IMR-90 (cell line): ENCODE data around the gene NEURL1B. TPM values are rescaled to one million over a fixed set of nuclear protein-coding genes. Genes with fewer than 3 reads are reported as not detected.

Experiments used
- ATAC-seq: fragments of 200-7000 bp; cut with Tn5 transposase; 2 replicates; pipeline ENCODE4 v1.9.1; 2020; ENCODE audit warnings: low read depth, mild to moderate bottlenecking, moderate library complexity
- BruUV-seq: library from RNA; stranded (reverse); fragments of 400-500 nt; replicated peaks from 2 replicates; lab custom pipeline; 2021; lab: Mats Ljungman, UMichigan
- CTCF ChIA-PET: fragments of 300-600 bp; formaldehyde crosslinking; extraction: SDS; loops from one replicate; lab custom pipeline; 2021; ENCODE audit warnings: antibody characterized with exemption; lab: Yijun Ruan, JAX
- POLR2A ChIA-PET: fragments of 300-600 bp; sonication (Branson Sonifier 250); formaldehyde crosslinking; loops from one replicate; lab custom pipeline; 2022; ENCODE audit warnings: antibody characterized with exemption; ENCODE audit not compliant: unreplicated experiment; lab: Charles Lee
- DNase-seq: peaks from one replicate; pipeline ENCODE4 v3.0.0; 2013
- H2AFZ ChIP-seq: replicated peaks from 2 replicates; pipeline ENCODE3; 2013; ENCODE audit warnings: low read length, mild to moderate bottlenecking; ENCODE audit not compliant: poor library complexity
- H2AK5ac ChIP-seq: 2 replicates; pipeline ENCODE4 v1.6.1; 2013; ENCODE audit warnings: low read depth, low read length, inconsistent platforms
- H2AK9ac ChIP-seq: replicated peaks from 2 replicates; pipeline ENCODE3; 2013; ENCODE audit warnings: mild to moderate bottlenecking, low read depth, low read length, moderate library complexity; ENCODE audit not compliant: poor library complexity
- H2BK120ac ChIP-seq: 2 replicates; pipeline ENCODE4 v1.6.1; 2013; ENCODE audit warnings: low read depth, low read length, inconsistent platforms
- H2BK15ac ChIP-seq: 3 replicates; pipeline ENCODE4 v1.6.1; 2013; ENCODE audit warnings: low read depth, low read length, inconsistent platforms
- H2BK20ac ChIP-seq: 2 replicates; pipeline ENCODE4 v1.6.1; 2013; ENCODE audit warnings: low read depth, mild to moderate bottlenecking, inconsistent platforms, low read length, moderate library complexity
- H2BK5ac ChIP-seq: 2 replicates; pipeline ENCODE4 v1.6.1; 2013; ENCODE audit warnings: mild to moderate bottlenecking, low read depth, low read length, inconsistent platforms; ENCODE audit not compliant: poor library complexity, severe bottlenecking
- H3K14ac ChIP-seq: replicated peaks from 2 replicates; pipeline ENCODE4 v1.6.1; 2013; ENCODE audit warnings: low read depth, low read length, inconsistent platforms
- H3K18ac ChIP-seq: 2 replicates; pipeline ENCODE4 v1.6.1; 2013; ENCODE audit warnings: low read depth, low read length, control low read depth
- H3K23ac ChIP-seq: 2 replicates; pipeline ENCODE4 v1.6.1; 2013; ENCODE audit warnings: low read depth, low read length, inconsistent platforms
- H3K27ac ChIP-seq: 2 replicates; pipeline ENCODE4 v1.5.1; 2013; ENCODE audit warnings: mild to moderate bottlenecking, control low read depth, low read length; ENCODE audit not compliant: insufficient read depth
- H3K27me3 ChIP-seq: 2 replicates; pipeline ENCODE4 v1.6.1; 2013; ENCODE audit warnings: low read length; ENCODE audit not compliant: control insufficient read depth, insufficient read depth
- H3K36me3 ChIP-seq: 2 replicates; pipeline ENCODE4 v1.6.1; 2013; ENCODE audit warnings: low read length, mixed read lengths; ENCODE audit not compliant: control insufficient read depth, insufficient read depth
- H3K4ac ChIP-seq: 2 replicates; pipeline ENCODE4 v1.6.1; 2013; ENCODE audit warnings: low read depth, low read length, inconsistent platforms
- H3K4me1 ChIP-seq: 2 replicates; pipeline ENCODE4 v1.6.1; 2013; ENCODE audit warnings: low read length, mixed read lengths; ENCODE audit not compliant: control insufficient read depth, insufficient read depth
- H3K4me2 ChIP-seq: 2 replicates; pipeline ENCODE4 v1.6.1; 2013; ENCODE audit warnings: low read depth, mild to moderate bottlenecking, control low read depth, low read length, moderate library complexity
- H3K4me3 ChIP-seq: 2 replicates; pipeline ENCODE4 v1.5.1; 2013; ENCODE audit warnings: low read depth, mild to moderate bottlenecking, control low read depth, low read length, moderate library complexity; ENCODE audit not compliant: insufficient read depth
- H3K56ac ChIP-seq: 2 replicates; pipeline ENCODE4 v1.6.1; 2013; ENCODE audit warnings: low read length, inconsistent platforms; ENCODE audit not compliant: insufficient read depth; ENCODE audit errors: extremely low read depth
- H3K79me1 ChIP-seq, 2 experiments: 2 replicates each; pipeline ENCODE4 v1.6.1; 2013; ENCODE audit warnings: low read length in 2 of 2, inconsistent platforms in 1 of 2, low read depth in 1 of 2
- H3K9ac ChIP-seq: 2 replicates; pipeline ENCODE4 v1.6.1; 2013; ENCODE audit warnings: low read depth, low read length, control low read depth
- H3K9me1 ChIP-seq: 2 replicates; pipeline ENCODE4 v1.6.1; 2013; ENCODE audit warnings: low read length, inconsistent platforms; ENCODE audit not compliant: insufficient read depth
- H3K9me3 ChIP-seq: 2 replicates; pipeline ENCODE4 v1.6.1; 2013; ENCODE audit warnings: low read length; ENCODE audit not compliant: control insufficient read depth, insufficient read depth
- H4K20me1 ChIP-seq: 2 replicates; pipeline ENCODE4 v1.6.1; 2013; ENCODE audit warnings: low read length, inconsistent platforms; ENCODE audit not compliant: insufficient read depth
- H4K5ac ChIP-seq: 2 replicates; pipeline ENCODE4 v1.6.1; 2013; ENCODE audit warnings: mild to moderate bottlenecking, low read depth, low read length, control low read depth
- H4K8ac ChIP-seq, 2 experiments: 2 replicates each; pipeline ENCODE4 v1.6.1; 2013; ENCODE audit warnings: low read depth in 2 of 2, low read length in 2 of 2, control low read depth in 1 of 2, inconsistent platforms in 1 of 2
- H4K91ac ChIP-seq: 2 replicates; pipeline ENCODE4 v1.6.1; 2013; ENCODE audit warnings: low read depth, low read length, inconsistent platforms; ENCODE audit not compliant: insufficient read depth
- BHLHE40 ChIP-seq: fragments of 150-350 bp; IDR thresholded peaks from 2 replicates; pipeline ENCODE4 v1.6.1; 2016; ENCODE audit warnings: mild to moderate bottlenecking, low read depth, low read length
- CEBPB ChIP-seq: IDR thresholded peaks from 2 replicates; pipeline ENCODE4 v1.6.1; 2012; ENCODE audit warnings: low read depth, low read length, improper control_type of control experiment
- CHD1 ChIP-seq: IDR thresholded peaks from 2 replicates; pipeline ENCODE4 v1.6.1; 2012; ENCODE audit warnings: low read depth, low read length, improper control_type of control experiment
- ELK1 ChIP-seq: fragments of 150-350 bp; IDR thresholded peaks from 2 replicates; pipeline ENCODE4 v1.6.1; 2016; ENCODE audit warnings: low read depth, mild to moderate bottlenecking, low read length, moderate library complexity, borderline replicate concordance
- FOS ChIP-seq: fragments of 150-350 bp; IDR thresholded peaks from 2 replicates; pipeline ENCODE4 v1.6.1; 2016; ENCODE audit warnings: low read depth, low read length
- MAZ ChIP-seq: IDR thresholded peaks from 2 replicates; pipeline ENCODE4 v1.6.1; 2012; ENCODE audit warnings: low read depth, mild to moderate bottlenecking, low read length, improper control_type of control experiment, moderate library complexity, borderline replicate concordance
- RCOR1 ChIP-seq: IDR thresholded peaks from 2 replicates; pipeline ENCODE4 v1.6.1; 2012; ENCODE audit warnings: mild to moderate bottlenecking, low read length, improper control_type of control experiment; ENCODE audit not compliant: insufficient replicate concordance
- RFX5 ChIP-seq: IDR thresholded peaks from 2 replicates; pipeline ENCODE4 v1.8.0; 2012; ENCODE audit warnings: low read depth, mild to moderate bottlenecking, low read length, moderate library complexity
- SMC3 ChIP-seq: fragments of 150-350 bp; IDR thresholded peaks from 2 replicates; pipeline ENCODE4 v1.6.1; 2016; ENCODE audit warnings: low read depth, mild to moderate bottlenecking, antibody characterized with exemption, low read length, moderate library complexity
- WGBS, 2 experiments: methylation state at CpG; one replicate each; pipeline versions ENCODE4 v1.1.5 to v1.1.7; 2013; ENCODE audit warnings: missing lambda C conversion rate in 2 of 2; ENCODE audit not compliant: insufficient read length in 1 of 2; ENCODE audit errors: extremely low coverage in 2 of 2; 5-methylcytosine and 5-hydroxymethylcytosine counted together
- dilution Hi-C: fragments of 300-500 bp; cut with HindIII; formaldehyde crosslinking; loops from one replicate; pipeline ENCODE4 v1.14.3; 2018; ENCODE audit warnings: low sequenced_read_pairs; ENCODE audit not compliant: unreplicated experiment
- in situ Hi-C: fragments of 300-500 bp; cut with MboI; formaldehyde crosslinking; loops from 3 replicates; pipeline ENCODE4 v1.14.3; 2019; ENCODE audit warnings: low sequenced_read_pairs, inconsistent platforms, mixed read lengths
- intact Hi-C: fragments of 100-400 bp; cut with micrococcal nuclease; formaldehyde crosslinking; loops from 2 replicates; pipeline ENCODE4 v1.10.0; 2022
- polyA plus RNA-seq, 3 experiments: library from polyadenylated mRNA; depleted of rRNA; stranded (reverse); fragments of >200 nt; gene quantifications; 2 replicates each; pipeline ENCODE4 v1.2.3, GENCODE V29; 2012; ENCODE audit warnings: low replicate concordance in 1 of 3
- total RNA-seq: library from RNA; depleted of rRNA; stranded (reverse); fragments of >200 nt; gene quantifications from 2 replicates; pipeline ENCODE4 v1.2.3, GENCODE V29; 2012

Gene NEURL1B
- total and polyA plus RNA-seq, 2 of the 4 experiments (the other 2 are of a cell fraction), result 1.8 to 2.8 TPM

GRCh38 chr5:172593306-172593705 lies 47.8 kb upstream of the NEURL1B start (continued):
- TF ChIP-seq RFX5, result no peak
- no peak for TF ChIP-seq RCOR1

GRCh38 chr5:172593721-172594235 lies 47.3 kb upstream of the NEURL1B start:
- peaks cover 6% of the 10 kb centered on the region; the same call in 1 of the 2 replicates for H4K20me1 ChIP-seq
- no peak overlapping the region for H2BK5ac ChIP-seq
- intact Hi-C loops, result no loop called here
- no peak overlapping the region for H2BK20ac ChIP-seq
- H2BK120ac ChIP-seq, result no peak overlapping the region
- peaks cover 10% of the 10 kb centered on the region for H3K9me1 ChIP-seq
- TF ChIP-seq BHLHE40 (no peak), SMC3 (no peak), CEBPB (no peak), RFX5 (no peak), CHD1 (no peak), ELK1 (no peak), FOS (no peak), MAZ (no peak)
- POLR2A ChIA-PET, result no interaction called here
- H2BK15ac ChIP-seq, result no peak overlapping the region
- no peak overlapping the region for H3K4me3 ChIP-seq
- dilution Hi-C loops, result no loop called here
- no peak overlapping the region for H4K91ac ChIP-seq
- no peak overlapping the region for H4K8ac ChIP-seq
- CTCF ChIA-PET, result no interaction called here
- no peak overlapping the region for H4K5ac ChIP-seq
- no peak overlapping the region for H3K14ac ChIP-seq
- ATAC-seq, result no peak
- BruUV-seq, result no TSS peak
- in situ Hi-C loops, result no loop called here
- no peak overlapping the region for H2AK9ac ChIP-seq
- no peaks in the 10 kb centered on the region for H3K36me3 ChIP-seq
- no peak overlapping the region for H3K4me2 ChIP-seq
- H3K4me1 ChIP-seq, result no peaks in the 10 kb centered on the region
- no peak overlapping the region for H3K27ac ChIP-seq
- no peak for DNase-seq
- H3K23ac ChIP-seq, result no peak overlapping the region
- no peak overlapping the region for H3K9ac ChIP-seq
- H2AFZ ChIP-seq, result no peak overlapping the region
- H3K9me3 ChIP-seq, result no peaks in the 10 kb centered on the region
- H3K79me1 ChIP-seq, result no peaks in the 10 kb centered on the region
- H3K18ac ChIP-seq, result no peak overlapping the region
- H3K27me3 ChIP-seq, result peaks cover 43% of the 10 kb centered on the region
- no peak overlapping the region for H2AK5ac ChIP-seq
- 100% methylated on average over 1 of the region's 8 CpGs; no CpG with 5 or more reads in 1 of the 2 experiments for WGBS, 2 experiments
- H3K4ac ChIP-seq, result no peak overlapping the region
- H3K56ac ChIP-seq, result no peak overlapping the region
